Stomach (tissue), 9 donors: ENCODE measurements around the gene CHMP1A. TPM values are rescaled to one million over a fixed set of nuclear protein-coding genes. Genes with fewer than 3 reads are reported as not detected.

ENCODE experiments used
- DNase-seq, 2 donors: peaks; one replicate each; pipeline versions ENCODE4 v3.0.0 to v3.0.0-alpha.2; 2013 to 2019
- H3K27ac ChIP-seq, 5 donors: fragments of 200-600 bp in 4 of 5; sonication (generic) in 4 of 5; one replicate each; pipeline ENCODE4 v1.5.1; 2013 to 2019; ENCODE audit warnings: mild to moderate bottlenecking in 1 of 5, moderate library complexity in 1 of 5
- H3K27me3 ChIP-seq, 3 donors: fragments of 200-600 bp; sonication (generic); one replicate each; pipeline ENCODE4 v1.5.1; 2017 to 2019; ENCODE audit warnings: mixed run types in 1 of 3
- H3K36me3 ChIP-seq, 4 donors: fragments of 200-600 bp; sonication (generic); 1 replicate in 3 of 4; 2 replicates in 1 of 4; pipeline ENCODE4 v1.5.1; 2016 to 2019
- H3K4me1 ChIP-seq, 4 donors: fragments of 200-600 bp; sonication (generic); one replicate each; pipeline ENCODE4 v1.5.1; 2016 to 2019
- H3K4me3 ChIP-seq, 4 donors: fragments of 200-600 bp; sonication (generic) in 3 of 4; one replicate each; pipeline ENCODE4 v1.5.1; 2016 to 2019; ENCODE audit warnings: mild to moderate bottlenecking in 1 of 4
- H3K9me3 ChIP-seq, 4 donors: fragments of 200-600 bp; sonication (generic); one replicate each; pipeline ENCODE4 v1.5.1; 2016 to 2019
- CTCF ChIP-seq, 7 experiments: fragments of 450-650 bp in 4 of 7; fragments of 200-600 bp in 3 of 7; sonication (generic) in 3 of 7; IDR thresholded peaks; one replicate each; pipeline ENCODE4 v1.5.1; 2016 to 2019; ENCODE audit warnings: antibody characterized with exemption in 7 of 7, control low read depth in 2 of 7, mild to moderate bottlenecking in 1 of 7
- EP300 ChIP-seq: sonication (generic); formaldehyde crosslinking; IDR thresholded peaks from one replicate; pipeline ENCODE4 v1.6.1; 2017; ENCODE audit warnings: antibody characterized with exemption
- POLR2A ChIP-seq, 4 donors: fragments of 450-650 bp; IDR thresholded peaks; one replicate each; pipeline ENCODE4 v1.6.1; 2016; ENCODE audit warnings: antibody characterized with exemption in 4 of 4, control low read depth in 2 of 4, mild to moderate bottlenecking in 1 of 4, moderate library complexity in 1 of 4
- POLR2AphosphoS5 ChIP-seq, 3 donors: sonication (generic); formaldehyde crosslinking; IDR thresholded peaks; one replicate each; pipeline ENCODE4 v1.6.1; 2016; ENCODE audit warnings: antibody characterized with exemption in 3 of 3
- WGBS, 5 donors: extraction: QIAGEN DNeasy Blood & Tissue Kit in 3 of 5; methylation state at CpG; one replicate each; pipeline versions ENCODE4 v1.1.5 to v1.1.7; 2013 to 2018; 5-methylcytosine and 5-hydroxymethylcytosine counted together
- intact Hi-C: fragments of 100-400 bp; cut with DNase I; formaldehyde crosslinking; loops from one replicate; pipeline ENCODE4 v1.15.1; 2023; ENCODE audit warnings: low total_unique reads
- polyA plus RNA-seq, 3 donors: library from polyadenylated mRNA; stranded (reverse); fragments of 200-250 nt; gene quantifications; one replicate each; pipeline ENCODE4 v1.2.3, GENCODE V29; 2013
- total RNA-seq, 5 donors: library from RNA; depleted of rRNA; stranded (reverse); fragments of >200 nt; gene quantifications; one replicate each; pipeline versions ENCODE4 v1.1.0 to v1.2.3, GENCODE V29; 2014 to 2016
- donor health status: healthy with polysubstance abuse.
- donor health status: Bipolar disorder and iron deficiency.
- donor health status: healthy.

CHMP1A gene
- total and polyA plus RNA-seq, 8 donors: 20.1 to 146 (median 61.9) TPM

- H3K4me1 ChIP-seq: peaks cover 0 to 15% (median 10%) of the 10 kb centered on the region in 4 donors
- 83 to 91% (median 88%) methylated on average over 16 to 34 of the region's 34 CpGs for WGBS, 5 donors
- H3K36me3 ChIP-seq: no peaks in the 10 kb centered on the region
- no peak overlapping the region for H3K27ac ChIP-seq
- peaks cover 0 to 45% (median 5%) of the 10 kb centered on the region in 3 donors for H3K27me3 ChIP-seq
- no peak for TF ChIP-seq POLR2AphosphoS5 (IDR thresholded peaks at IDR 0.05)
- no peak for TF ChIP-seq CTCF (IDR thresholded peaks at IDR 0.05)
- TF ChIP-seq EP300: no peak
- TF ChIP-seq POLR2A (IDR thresholded peaks at IDR 0.05): no peak
- no peaks in the 10 kb centered on the region for H3K9me3 ChIP-seq
- H3K4me3 ChIP-seq: no peak overlapping the region
- intact Hi-C loops: no loop called here
- DNase-seq: no peak
Observed at GRCh38 chr16:89605186-89605970, 52.1 kb downstream of the CHMP1A start.

GRCh38 chr16:89604764-89605163 lies 52.7 kb downstream of the CHMP1A start:
- peaks cover 0 to 15% (median 10%) of the 10 kb centered on the region in 4 donors for H3K4me1 ChIP-seq
- H3K9me3 ChIP-seq: no peaks in the 10 kb centered on the region
- TF ChIP-seq CTCF (IDR thresholded peaks at IDR 0.05) (no peak), EP300 (no peak), POLR2AphosphoS5 (IDR thresholded peaks at IDR 0.05) (no peak), POLR2A (IDR thresholded peaks at IDR 0.05) (no peak)
- H3K27me3 ChIP-seq: peaks cover 0 to 45% (median 5%) of the 10 kb centered on the region in 3 donors
- intact Hi-C loops: no loop called here
- DNase-seq: no peak
- no peaks in the 10 kb centered on the region for H3K36me3 ChIP-seq
- no peak overlapping the region for H3K4me3 ChIP-seq
- 82 to 91% (median 86%) methylated on average over 15 to 16 of the region's 16 CpGs for WGBS, 5 donors
- H3K27ac ChIP-seq: no peak overlapping the region

GRCh38 chr16:89602952-89603590 lies 54.4 kb downstream of the CHMP1A start:
- intact Hi-C loops: no loop called here

More at GRCh38 chr16:89602952-89603590, 54.4 kb downstream of the CHMP1A start:
- peaks cover 0 to 42% (median 5%) of the 10 kb centered on the region in 3 donors for H3K27me3 ChIP-seq
- TF ChIP-seq POLR2AphosphoS5 (IDR thresholded peaks at IDR 0.05) (no peak), EP300 (no peak), POLR2A (IDR thresholded peaks at IDR 0.05) (no peak), CTCF (IDR thresholded peaks at IDR 0.05) (no peak)
- H3K4me3 ChIP-seq: no peak overlapping the region
- H3K4me1 ChIP-seq: peaks cover 0 to 15% (median 10%) of the 10 kb centered on the region in 4 donors
- no peaks in the 10 kb centered on the region for H3K9me3 ChIP-seq
- DNase-seq: no peak
- no peak overlapping the region for H3K27ac ChIP-seq
- H3K36me3 ChIP-seq: no peaks in the 10 kb centered on the region
- WGBS, 5 donors: 60 to 69% (median 62%) methylated on average over 3 to 5 of the region's 5 CpGs
